GM23248 (cell line): Measurements from ENCODE around the gene TSBP1. TPM values are rescaled to one million over a fixed set of nuclear protein-coding genes. Genes with fewer than 3 reads are reported as not detected.
"Not testable (repeated sequence)": the region's sequence is repeated elsewhere in the genome, so short reads cannot be mapped to it uniquely, and the experiment has no call there.

ENCODE experiments used
- DNase-seq: peaks from one replicate; pipeline ENCODE4 v3.0.0-alpha.2; 2015
- H2AFZ ChIP-seq: fragments of 200-600 bp; sonication (generic); 2 replicates; pipeline ENCODE4 v1.6.1; 2016; ENCODE audit warnings: antibody characterized with exemption
- H3F3A ChIP-seq: fragments of 200-600 bp; sonication (generic); 2 replicates; pipeline ENCODE4 v1.6.1; 2016; ENCODE audit warnings: mild to moderate bottlenecking, antibody characterized with exemption, mixed run types; ENCODE audit not compliant: insufficient read depth
- H3K27ac ChIP-seq: fragments of 200-600 bp; sonication (generic); 2 replicates; pipeline ENCODE4 v1.5.1; 2016; ENCODE audit warnings: mild to moderate bottlenecking
- H3K27me3 ChIP-seq: fragments of 200-600 bp; sonication (generic); replicated peaks from 2 replicates; pipeline ENCODE4 v1.6.1; 2016; ENCODE audit warnings: mild to moderate bottlenecking; ENCODE audit not compliant: insufficient read depth
- H3K36me3 ChIP-seq: fragments of 200-600 bp; sonication (generic); 2 replicates; pipeline ENCODE4 v1.6.1; 2016; ENCODE audit warnings: low read depth, mild to moderate bottlenecking
- H3K4me1 ChIP-seq: fragments of 200-600 bp; sonication (generic); 2 replicates; pipeline ENCODE4 v1.6.1; 2016; ENCODE audit warnings: mild to moderate bottlenecking; ENCODE audit not compliant: insufficient read depth
- H3K4me2 ChIP-seq: fragments of 200-600 bp; sonication (generic); one replicate; pipeline ENCODE4 v1.6.1; 2016; ENCODE audit warnings: mild to moderate bottlenecking; ENCODE audit not compliant: unreplicated experiment
- H3K4me3 ChIP-seq: fragments of 200-600 bp; sonication (generic); 2 replicates; pipeline ENCODE4 v1.5.1; 2016; ENCODE audit warnings: mild to moderate bottlenecking
- H3K79me2 ChIP-seq: fragments of 200-600 bp; sonication (generic); 2 replicates; pipeline ENCODE4 v1.6.1; 2016; ENCODE audit warnings: mild to moderate bottlenecking; ENCODE audit not compliant: insufficient read depth
- H3K9ac ChIP-seq: fragments of 200-600 bp; sonication (generic); 2 replicates; pipeline ENCODE4 v1.6.1; 2016; ENCODE audit warnings: mild to moderate bottlenecking
- H3K9me2 ChIP-seq: fragments of 200-600 bp; sonication (generic); 2 replicates; pipeline ENCODE4 v1.6.1; 2016; ENCODE audit warnings: mixed run types, mild to moderate bottlenecking, moderate library complexity; ENCODE audit not compliant: insufficient read depth
- H3K9me3 ChIP-seq: fragments of 200-600 bp; sonication (generic); one replicate; pipeline ENCODE4 v1.6.1; 2017; ENCODE audit warnings: low read depth
- H4K20me1 ChIP-seq: fragments of 200-600 bp; sonication (generic); 2 replicates; pipeline ENCODE4 v1.6.0; 2016; ENCODE audit not compliant: insufficient read depth
- EZH2 ChIP-seq: fragments of 200-600 bp; sonication (generic); IDR thresholded peaks from 2 replicates; pipeline ENCODE4 v1.6.1; 2018; ENCODE audit warnings: antibody characterized with exemption, mild to moderate bottlenecking; ENCODE audit not compliant: insufficient read depth, poor library complexity, severe bottlenecking
- EZH2phosphoT487 ChIP-seq: fragments of 200-600 bp; sonication (generic); IDR thresholded peaks from 2 replicates; pipeline ENCODE4 v1.6.1; 2018; ENCODE audit warnings: antibody characterized with exemption, moderate library complexity, mild to moderate bottlenecking, low read depth; ENCODE audit not compliant: insufficient read depth
- WGBS, 2 experiments: methylation state at CpG; one replicate each; pipeline ENCODE4 v1.1.6; 2015 to 2017; ENCODE audit warnings: low lambda C conversion rate in 2 of 2, low coverage in 1 of 2; ENCODE audit errors: missing lambda C conversion rate in 2 of 2; 5-methylcytosine and 5-hydroxymethylcytosine counted together
- in situ Hi-C: fragments of 300-500 bp; cut with MboI; formaldehyde crosslinking; loops from 2 replicates; pipeline ENCODE4 v1.15.0; 2020
- polyA plus RNA-seq: library from polyadenylated mRNA; unstranded; fragments of >200 nt; fragmentation: Nextera tagmentation; extraction: Ambion mirVana; gene quantifications from 2 replicates; pipeline ENCODE4 v1.2.1, GENCODE V29; 2016
- total RNA-seq: library from RNA; depleted of rRNA; stranded (reverse); fragments of >200 nt; shearing (Covaris generic); gene quantifications from 2 replicates; pipeline ENCODE4 v1.2.3, GENCODE V29; 2014

Gene TSBP1
- total and polyA plus RNA-seq, 2 experiments from 2014 or later, result not detected

DNA sequence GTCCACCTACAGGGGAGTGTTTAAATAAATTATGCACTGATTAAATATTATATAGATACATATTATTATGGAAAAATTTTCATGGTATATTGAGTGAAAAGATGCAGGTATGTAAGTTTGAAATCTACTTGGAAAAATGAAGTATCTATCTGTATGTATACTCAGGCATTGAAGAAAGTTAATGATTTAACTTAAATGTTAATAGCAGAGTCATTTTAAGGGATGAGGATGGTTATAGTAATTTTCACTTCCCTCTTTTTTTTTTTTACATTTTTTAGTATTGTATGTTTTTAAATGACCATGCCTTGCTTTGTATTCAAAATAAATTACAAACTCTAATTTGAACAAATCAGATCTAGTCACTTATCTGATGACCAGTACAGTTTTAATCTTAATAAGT is 104.7 kb downstream of the TSBP1 start:
- in situ Hi-C loops, result no loop called here

DNA sequence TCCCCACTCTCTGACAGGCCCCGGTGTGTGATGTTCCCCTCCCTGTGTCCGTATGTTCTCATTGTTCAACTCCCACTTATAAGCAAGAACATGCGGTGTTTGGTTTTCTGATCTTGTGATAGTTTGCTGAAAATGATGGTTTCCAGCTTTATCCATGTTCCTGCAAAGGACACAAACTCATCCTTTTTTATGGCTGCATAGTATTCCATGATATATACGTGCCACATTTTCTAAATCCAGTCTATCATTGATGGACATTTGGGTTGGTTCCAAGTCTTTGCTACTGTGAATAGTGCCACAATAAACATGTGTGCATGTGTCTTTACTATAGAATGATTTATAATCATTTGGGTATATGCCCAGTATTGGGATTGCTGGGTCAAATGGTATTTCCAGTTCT is 114.4 kb downstream of the TSBP1 start:
- H3K9me2 ChIP-seq, H3K27me3 ChIP-seq, DNase-seq, H3K9me3 ChIP-seq, H3K9ac ChIP-seq, H4K20me1 ChIP-seq, H3K4me1 ChIP-seq, H3K27ac ChIP-seq, H3K36me3 ChIP-seq, in situ Hi-C loops, H3K4me3 ChIP-seq, H3K4me2 ChIP-seq, H3K79me2 ChIP-seq, H2AFZ ChIP-seq: not testable (repeated sequence)
- 0 out of 2 replicates have a peak, but pooled peaks cover 12% of the 10 kb centered on the region for H3F3A ChIP-seq
- 93 to 99% methylated on average over 4 of the region's 4 CpGs for WGBS, 2 experiments

More for the DNA sequence above, 104.7 kb downstream of the TSBP1 start:
- Histone ChIP-seq H3F3A (no peaks in the 10 kb centered on the region), H3K4me3 (no peak overlapping the region), H3K27ac (no peak overlapping the region), H3K4me2 (no peak overlapping the region), H3K9me2 (no peaks in the 10 kb centered on the region), H3K27me3 (no peaks in the 10 kb centered on the region), H4K20me1 (no peaks in the 10 kb centered on the region), H3K36me3 (no peaks in the 10 kb centered on the region), H3K9me3 (no peaks in the 10 kb centered on the region), H3K4me1 (no peaks in the 10 kb centered on the region), H2AFZ (no peak overlapping the region), H3K9ac (no peak overlapping the region), H3K79me2 (no peaks in the 10 kb centered on the region)
- TF ChIP-seq EZH2phosphoT487 (no peak), EZH2 (no peak)
- DNase-seq, result no peak

DNA sequence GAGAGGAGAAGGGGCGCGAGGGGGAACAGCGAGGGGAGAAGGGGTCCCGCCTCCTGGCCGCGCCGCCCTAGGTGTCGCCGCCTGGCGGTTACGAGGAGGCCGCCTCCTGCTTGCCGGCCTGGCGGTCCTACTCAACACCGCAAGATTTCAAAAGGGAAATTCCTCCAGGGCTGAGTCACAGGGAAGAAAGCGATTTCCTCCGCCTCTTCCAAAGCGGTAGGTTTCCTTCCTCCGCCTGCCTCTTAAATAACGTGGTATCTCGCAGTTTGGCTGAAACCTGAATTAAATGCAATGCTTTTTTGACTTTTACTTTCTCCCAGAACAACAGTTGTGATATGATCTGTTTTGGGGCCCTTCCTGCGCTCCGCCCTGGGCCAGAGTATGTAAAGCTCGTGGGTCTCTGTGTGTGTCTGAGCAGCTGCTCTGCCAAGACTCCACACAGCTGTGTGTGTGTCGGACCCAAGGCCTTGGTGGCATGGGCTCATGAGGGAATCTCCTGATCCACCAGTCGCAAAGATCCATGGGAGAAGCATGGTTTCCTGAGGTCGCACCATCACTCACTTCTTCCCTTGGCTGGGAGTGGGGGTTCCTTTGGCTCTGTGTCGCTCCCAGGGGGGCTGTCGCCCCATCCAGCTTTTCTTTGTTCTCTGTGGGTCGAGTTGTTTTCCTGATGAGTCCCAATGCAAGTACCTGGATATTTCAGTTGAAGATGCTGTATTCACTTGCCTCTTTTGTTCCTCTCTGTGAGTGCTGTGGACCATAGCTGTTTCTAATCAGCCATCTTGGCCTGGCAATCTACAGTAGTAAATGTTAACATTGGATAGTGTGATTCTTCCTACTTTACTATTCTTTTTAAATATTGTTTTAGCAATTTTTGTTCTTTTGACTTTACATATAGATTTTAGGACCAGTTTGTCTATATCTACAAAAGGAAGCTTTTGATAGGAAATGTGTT is 116.2 kb downstream of the TSBP1 start:
- peak overlapping the region; percentile 97 for H2AFZ ChIP-seq
- peak overlapping the region; percentile 76 for H3K4me2 ChIP-seq
- H3K4me1 ChIP-seq, result peaks cover 4% of the 10 kb centered on the region
- no peaks in the 10 kb centered on the region; the same call in 1 of the 2 replicates for H3K27me3 ChIP-seq
- no peaks in the 10 kb centered on the region for H4K20me1 ChIP-seq
- no peaks in the 10 kb centered on the region for H3K9me3 ChIP-seq
- H3K9me2 ChIP-seq, result no peaks in the 10 kb centered on the region
- no peaks in the 10 kb centered on the region for H3K79me2 ChIP-seq
- WGBS, 2 experiments, result 7 to 15% methylated on average over 19 to 23 of the region's 30 CpGs
- peak; percentile 96 for DNase-seq
- 0 out of 2 replicates have a peak, but pooled peaks cover 12% of the 10 kb centered on the region for H3F3A ChIP-seq
- in situ Hi-C loops, result no loop called here
- peak overlapping the region; percentile 67 for H3K4me3 ChIP-seq
- H3K27ac ChIP-seq, result peak overlapping the region; percentile 49
- no peaks in the 10 kb centered on the region for H3K36me3 ChIP-seq
- no peak for TF ChIP-seq EZH2
- TF ChIP-seq EZH2phosphoT487, result no peak
- H3K9ac ChIP-seq, result peak overlapping the region; percentile 63

DNA sequence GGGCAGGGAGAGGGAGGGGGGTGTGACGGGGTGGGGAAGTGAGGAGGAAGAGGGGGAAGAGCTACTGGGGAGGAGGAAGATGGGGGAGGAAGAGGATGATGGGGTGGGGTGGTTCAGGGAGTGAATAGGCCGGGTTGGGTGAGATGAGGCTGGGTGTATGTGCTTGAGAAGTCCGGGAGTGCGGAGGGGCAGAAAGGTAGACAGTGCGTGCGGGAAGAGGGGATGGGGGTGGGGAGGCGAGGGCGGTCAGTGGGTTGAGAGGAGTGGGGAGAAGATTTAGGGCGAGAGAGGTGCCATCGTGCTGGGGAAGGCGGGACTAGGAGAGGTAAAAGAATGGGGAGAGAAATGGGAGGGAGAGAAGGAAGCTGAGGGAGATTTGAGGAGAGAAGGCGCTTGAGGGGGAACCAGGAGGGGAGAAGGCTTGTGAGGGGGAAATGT is 116.9 kb downstream of the TSBP1 start:
- Histone ChIP-seq H3K4me3 (peak overlapping the region; percentile 67), H3K36me3 (no peaks in the 10 kb centered on the region), H3K9me2 (no peaks in the 10 kb centered on the region), H3K27me3 (no peaks in the 10 kb centered on the region), H3K27ac (no peak overlapping the region), H3F3A (0 out of 2 replicates have a peak, but pooled peaks cover 12% of the 10 kb centered on the region), H3K9ac (peak overlapping the region; percentile 63), H4K20me1 (no peaks in the 10 kb centered on the region), H3K9me3 (no peaks in the 10 kb centered on the region), H3K79me2 (no peaks in the 10 kb centered on the region), H2AFZ (peak overlapping the region; percentile 97), H3K4me2 (peak overlapping the region; percentile 76), H3K4me1 (peaks cover 4% of the 10 kb centered on the region)
- TF ChIP-seq EZH2phosphoT487 (no peak), EZH2 (no peak)
- no peak for DNase-seq
- in situ Hi-C loops, result no loop called here
- whole genome bisulfite sequencing, 2 experiments, result 6% methylated on average over 12 of the region's 12 CpGs; no CpG with 5 or more reads in 1 of the 2 experiments
